CD4-positive, alpha-beta T cell treated with Interleukin-6 at 100 ng/mL for 8 hours (primary cell): ENCODE measurements around the gene TMCC2.
"Not testable (repeated sequence)": the region's sequence is repeated elsewhere in the genome, so short reads cannot be mapped to it uniquely, and the experiment has no call there.

Experiments
- DNase-seq: peaks from one replicate; pipeline ENCODE4 v3.0.0-alpha.2; 2020; ENCODE audit warnings: mixed read lengths, low spot score

The TMCC2 gene

DNA sequence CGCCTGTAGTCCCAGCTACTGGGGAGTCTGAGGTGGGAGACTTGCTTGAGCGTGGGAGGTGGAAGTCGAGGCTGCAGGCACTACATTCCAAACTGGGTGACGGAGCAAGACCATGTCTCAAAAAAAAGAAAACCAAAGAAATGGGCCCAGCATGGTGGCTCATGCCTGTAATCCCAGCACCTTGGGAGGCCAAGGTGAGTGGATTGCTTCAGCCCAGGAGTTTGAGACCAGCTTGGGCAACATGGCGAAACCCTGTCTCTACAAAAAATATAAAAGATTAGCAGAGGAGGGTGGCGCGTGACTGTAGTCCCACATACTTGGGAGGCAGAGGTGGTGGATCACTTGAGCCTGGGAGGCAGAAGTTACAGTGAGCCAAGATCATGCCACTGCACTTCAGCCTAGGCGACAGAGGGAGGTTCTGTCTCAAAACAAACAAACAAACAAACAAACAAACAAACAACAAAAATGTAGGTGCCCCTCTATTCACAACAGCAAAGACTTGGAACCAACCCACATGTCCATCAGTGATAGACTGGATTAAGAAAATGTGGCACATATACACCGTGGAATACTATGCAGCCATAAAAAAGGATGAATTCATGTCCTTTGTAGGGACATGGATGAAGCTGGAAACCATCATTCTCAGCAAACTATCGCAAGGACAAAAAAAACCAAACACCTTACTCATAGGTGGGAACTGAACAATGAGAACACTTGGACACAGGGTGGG, 53.1 kb downstream of the TMCC2 start:
- not testable (repeated sequence) for DNase-seq

DNA sequence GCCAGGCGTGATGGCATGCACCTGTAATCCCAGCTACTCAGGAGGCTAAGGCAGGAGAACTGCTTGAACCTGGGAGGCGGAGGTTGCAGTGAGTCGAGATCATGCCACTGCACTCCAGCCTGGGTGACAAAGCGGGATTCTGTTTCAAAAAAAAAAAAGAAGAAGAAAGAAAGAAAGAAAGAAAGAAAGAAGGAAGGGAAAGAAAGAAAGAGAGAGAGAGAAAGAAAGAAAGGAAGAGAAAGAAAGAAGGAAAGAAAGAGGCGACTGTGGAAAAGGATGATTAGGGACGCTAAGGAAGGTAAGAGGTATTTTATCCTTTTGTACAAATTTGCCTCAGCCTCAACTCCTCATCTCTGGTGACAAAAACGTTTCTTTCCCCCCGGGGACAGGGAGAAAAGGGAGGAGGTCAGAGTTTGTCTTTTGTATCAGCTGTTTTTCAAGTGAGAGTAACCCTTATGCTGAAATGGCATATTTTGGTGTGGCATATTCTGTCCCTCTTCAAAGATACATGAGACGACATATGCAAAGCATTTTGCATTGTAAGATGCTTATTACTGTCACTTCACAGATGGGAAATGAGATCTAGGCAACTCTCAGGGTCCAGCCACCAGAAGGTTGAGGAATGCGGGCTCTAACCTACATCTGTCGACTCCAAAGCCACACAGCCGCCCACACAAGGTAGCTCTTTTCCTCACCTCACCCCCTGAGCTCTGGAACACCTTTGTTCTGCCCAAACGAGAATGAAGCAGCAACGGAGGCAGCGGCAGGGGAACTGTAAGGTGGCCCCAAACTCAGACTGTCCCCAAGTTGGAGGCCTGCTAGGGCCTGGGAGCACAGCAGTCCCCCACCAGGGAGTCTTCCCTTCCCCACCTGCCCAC, 55.8 kb downstream of the TMCC2 start:
- DNase-seq = no peak

DNA sequence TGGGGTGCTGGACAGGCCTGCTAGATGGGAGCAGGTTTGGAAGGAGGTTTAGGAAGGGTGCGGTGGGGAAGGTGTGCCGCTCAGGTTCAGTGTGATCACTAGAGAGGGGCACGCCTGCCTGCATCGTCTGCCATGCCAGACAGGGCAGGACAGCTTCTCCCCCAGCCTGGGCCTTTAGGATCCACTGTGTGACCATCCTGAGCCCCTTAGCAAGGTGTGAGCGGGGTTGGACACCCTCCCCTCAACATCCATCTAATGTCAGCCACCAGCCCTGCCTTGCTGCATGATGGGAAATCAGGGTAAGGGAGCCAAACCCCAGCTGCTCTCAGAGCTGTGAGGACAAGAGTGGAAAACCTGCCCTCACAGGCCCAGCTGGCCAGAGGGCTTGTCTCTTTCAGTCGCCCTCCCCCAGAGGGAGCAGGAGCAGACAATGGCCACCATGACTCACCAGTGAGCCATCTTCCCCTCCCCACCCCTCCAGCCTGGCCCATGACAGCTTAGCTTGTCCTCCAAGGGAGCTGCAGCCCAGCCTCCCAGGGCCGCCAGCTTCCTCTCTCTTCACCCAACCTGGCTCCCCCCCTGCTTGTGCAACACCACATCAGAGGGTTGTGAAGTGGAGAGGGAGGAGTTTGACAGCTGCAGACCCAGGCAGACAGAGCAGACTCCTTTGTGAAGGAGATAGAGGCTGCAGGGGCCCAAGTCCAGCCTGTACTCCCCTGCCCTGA, 56.8 kb downstream of the TMCC2 start:
- DNase-seq = peak; percentile 96

DNA sequence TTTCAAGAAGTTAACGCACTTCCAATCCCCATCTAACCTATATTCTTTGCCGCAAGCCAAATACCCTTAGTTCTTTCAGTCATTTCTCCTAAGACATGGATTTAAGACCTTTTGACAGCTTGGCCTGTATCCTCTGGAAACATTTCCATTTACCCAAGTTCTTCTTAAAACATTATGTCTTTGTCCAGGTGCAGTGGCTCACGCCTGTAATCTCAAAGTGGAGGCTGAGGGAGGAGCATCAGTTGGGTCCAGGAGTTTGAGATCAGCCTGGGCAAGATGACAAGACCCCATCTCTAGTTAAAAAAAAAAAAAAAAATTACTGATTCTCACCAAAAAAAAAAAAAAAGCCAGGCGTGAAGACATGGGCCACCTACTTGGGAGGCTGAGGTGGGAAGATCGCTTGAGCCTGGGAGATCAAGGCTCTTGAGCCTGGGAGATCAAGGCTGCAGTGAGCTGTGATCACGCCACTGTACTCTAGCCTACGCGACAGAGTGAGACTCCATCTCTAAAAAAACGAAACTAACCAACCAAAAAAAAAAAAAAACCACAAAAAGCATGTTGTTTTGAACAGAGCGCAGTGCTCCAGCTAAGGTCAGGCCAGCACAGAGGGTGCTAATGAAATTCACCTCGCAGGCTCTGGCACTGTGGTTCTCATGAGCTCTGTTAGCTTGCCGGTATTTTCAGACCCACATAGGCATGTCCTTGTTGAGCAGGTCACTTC, 57.8 kb downstream of the TMCC2 start:
- peak; percentile 73 for DNase-seq

DNA sequence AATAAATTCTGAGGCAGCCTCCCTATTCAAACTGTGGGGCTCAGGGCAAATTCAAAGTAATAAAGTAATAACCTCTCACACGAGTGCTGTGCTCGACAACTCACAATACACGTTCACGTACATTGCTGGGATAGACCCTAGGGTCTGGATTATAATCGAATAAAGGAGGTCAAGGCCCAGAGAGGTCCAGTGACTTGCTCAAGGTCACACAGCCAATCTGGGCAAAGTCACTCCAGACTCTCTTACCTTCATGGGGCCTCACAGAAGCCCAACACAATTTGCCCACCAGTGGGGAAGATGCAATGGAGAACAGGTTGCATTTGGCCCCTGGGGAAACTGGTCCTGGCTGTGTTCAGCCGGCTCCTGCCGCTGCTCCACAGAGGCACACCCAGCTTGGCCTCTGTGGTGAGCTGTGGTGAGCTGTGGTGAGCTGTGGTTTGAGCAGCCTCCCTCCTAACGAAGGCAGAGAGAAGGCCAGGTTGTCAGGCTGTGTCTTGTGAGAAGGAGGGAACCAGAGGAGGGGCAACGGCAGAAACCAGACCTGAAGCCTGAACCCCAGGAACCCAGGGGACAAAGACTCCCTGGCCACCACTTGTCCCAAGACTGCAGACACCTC, 58.7 kb downstream of the TMCC2 start:
- peak; percentile 69 for DNase-seq

DNA sequence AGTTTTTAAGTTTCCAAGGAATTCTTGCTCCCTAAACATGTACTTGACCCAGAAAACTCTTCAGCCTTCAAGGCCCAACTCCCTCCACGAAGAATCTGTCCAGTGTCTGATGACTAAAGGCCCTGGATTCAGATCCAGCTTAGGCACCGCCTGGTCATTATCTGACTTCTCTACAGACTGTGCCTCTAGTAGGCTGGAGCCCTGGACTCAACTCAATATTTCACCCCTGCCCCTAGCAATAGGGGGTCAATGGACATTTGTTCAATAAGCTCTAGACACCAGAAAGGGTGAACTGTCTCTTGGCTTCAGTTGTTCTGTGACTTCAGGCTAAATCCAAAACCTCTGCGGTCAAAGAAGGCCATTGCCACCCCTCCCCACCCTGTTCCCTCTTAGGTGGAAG, 59.3 kb downstream of the TMCC2 start:
- no peak for DNase-seq

DNA sequence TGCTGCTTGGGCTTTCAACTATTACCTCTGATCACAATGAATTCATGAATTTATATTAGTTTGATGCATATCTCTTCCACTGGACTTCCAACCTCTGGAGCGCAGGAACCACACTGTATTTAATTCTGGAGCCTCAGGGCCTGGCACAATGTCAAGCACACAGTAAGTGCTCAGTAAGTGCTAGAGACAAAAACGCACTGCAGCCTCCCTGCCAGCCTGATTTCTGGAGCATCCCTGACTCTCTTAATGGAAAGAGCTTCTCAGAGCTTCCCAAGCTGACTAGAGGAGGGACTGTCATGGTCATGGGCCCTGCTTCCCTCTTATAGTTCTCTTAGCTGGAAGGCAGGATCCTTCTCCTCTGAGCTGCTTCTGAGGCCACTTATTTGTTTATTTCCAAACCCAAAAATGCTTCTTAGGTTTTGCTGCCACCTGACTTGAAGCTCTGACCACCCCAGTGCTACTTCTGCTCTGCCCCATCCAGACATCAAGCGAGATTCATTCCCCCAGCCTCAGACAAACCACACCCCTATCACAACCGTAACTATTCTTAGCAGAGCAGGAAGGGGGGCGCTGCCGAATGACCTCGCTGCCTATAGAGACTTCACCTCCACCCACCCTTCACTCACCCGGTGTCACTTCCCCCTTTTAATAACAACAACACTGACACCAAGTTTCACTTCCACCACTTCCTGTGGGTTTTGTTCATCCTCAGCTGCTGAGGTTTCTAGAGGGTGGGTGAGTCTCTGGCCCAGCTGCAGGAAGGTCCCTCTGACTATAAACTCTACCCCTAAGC, 60.2 kb downstream of the TMCC2 start:
- peak; percentile 91 for DNase-seq

DNA sequence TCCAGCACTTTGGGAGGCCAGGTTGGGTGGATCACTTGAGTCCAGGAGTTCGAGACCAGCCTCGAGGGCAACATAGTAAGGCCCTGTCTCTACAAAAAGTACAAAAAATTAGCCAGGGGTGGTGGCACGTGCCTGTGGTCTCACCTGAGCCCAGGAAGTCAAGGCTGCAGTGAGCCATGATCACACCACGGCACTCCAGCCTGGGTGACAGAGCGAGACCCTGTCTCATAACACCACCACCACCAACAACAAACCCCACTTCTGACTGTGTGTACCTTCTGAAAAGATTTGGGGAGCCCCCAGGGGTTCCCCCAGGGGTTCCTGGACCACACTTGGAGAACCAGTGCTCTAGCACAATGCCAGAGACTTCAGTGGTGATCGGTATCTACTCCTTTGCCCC, 63.9 kb downstream of the TMCC2 start:
- DNase-seq = no peak

DNA sequence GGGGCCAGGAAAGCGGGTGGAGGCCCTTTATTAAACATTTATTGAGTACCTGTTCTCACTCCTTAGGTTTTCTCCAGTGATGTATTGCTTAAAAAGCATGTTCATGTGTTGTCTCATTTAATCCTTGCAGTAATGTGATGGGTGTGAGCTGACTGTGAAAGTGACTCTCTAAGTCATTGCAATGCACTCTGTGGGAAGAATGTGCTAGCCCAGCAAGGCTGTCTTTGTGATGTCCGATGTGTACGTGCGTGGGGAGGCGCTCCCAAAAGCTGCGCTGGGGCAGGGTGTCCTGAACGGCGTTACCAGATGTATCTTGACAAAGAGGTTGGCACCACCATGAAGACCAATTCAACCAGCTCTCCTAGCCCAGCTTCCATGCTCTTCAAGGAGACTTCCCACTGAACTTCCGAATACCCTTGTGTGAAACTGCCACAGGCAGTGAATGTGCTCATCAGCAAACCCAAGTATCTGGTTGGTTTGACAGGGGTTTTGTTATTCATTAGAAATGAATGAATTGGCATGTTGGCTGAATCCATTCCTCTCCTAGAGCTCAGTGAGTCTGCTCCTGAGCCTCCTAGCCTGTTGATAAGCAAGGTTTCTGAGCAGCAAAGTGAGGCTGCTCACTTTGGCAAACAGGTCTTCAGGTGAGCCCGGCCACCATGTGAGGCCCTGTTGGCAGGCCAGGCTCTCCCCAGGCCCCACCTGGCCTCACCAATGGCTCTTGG, 65.8 kb downstream of the TMCC2 start:
- no peak for DNase-seq

DNA sequence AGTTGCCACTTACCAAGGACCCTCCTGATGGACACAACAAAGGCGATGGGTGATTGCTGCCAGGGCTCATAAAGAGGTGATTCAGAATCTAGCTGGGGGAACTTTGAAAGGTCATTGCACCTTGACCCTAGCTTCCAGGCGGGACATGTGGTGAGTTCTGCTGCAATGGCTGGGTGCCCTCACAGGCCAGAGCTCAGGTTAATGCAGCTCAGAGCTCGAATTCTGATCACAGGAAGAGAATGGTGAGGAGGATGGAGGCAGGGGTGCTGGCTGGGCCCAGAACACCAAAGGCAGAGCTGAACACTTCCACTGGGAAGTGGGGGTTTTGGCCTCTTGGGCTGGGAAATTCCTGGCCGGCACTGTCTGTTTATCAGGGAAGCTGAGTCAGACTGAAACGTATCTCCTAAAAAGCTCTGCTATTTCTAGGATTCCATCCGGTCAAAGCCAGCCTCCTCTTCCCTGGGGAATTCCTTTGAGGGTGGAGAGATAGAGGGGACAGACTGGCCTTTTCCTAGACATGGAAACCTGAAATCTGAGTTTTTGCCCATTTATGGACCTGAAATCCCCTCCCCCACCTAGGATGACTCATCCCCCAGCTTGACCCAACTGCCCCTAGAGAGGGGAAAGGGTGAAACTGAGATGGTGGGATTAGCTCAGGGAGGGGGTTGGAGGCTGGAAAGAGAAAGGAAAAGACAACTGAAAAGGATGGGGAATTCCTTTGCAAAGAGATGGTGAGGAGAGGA, 66.6 kb downstream of the TMCC2 start:
- no peak for DNase-seq

DNA sequence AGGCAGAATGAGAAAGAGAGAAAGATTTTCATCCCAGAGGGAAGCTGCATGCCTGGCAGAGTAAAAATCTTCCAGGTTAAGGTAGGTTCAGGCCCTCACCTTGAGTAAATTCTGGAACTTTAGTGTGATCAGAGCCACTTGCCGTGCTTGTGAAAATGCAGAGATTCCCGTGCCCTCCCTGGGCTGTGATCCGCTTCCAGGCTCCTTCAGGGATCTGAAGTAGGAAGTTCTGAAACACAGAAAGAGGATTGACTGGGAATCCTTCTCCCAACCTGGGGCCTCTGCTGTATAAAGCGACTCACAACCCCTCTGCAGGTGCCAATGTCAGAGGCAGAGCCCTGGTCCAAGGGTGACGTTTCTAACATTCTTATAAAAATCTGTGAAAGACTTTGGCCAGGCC, 67.2 kb downstream of the TMCC2 start:
- DNase-seq = no peak

DNA sequence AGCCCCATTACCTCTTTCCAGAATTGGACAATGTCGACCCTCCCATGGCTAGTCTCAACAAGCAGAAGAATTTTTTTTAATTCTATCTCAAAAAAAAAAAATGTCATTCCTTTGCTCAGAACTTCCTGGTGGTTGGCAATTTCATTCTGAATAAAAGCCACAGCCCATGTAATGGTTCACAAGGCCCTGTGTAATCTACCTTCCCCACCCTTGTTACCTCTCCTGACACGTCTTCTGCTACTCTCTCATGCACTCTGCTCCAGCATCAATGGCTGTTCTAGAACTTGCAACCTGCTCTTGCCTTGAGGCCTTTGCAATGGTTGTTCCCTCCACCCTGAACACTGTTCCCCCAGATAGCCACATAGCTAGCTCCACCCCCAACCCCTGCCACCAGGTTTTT, 68.4 kb downstream of the TMCC2 start:
- DNase-seq = no peak

DNA sequence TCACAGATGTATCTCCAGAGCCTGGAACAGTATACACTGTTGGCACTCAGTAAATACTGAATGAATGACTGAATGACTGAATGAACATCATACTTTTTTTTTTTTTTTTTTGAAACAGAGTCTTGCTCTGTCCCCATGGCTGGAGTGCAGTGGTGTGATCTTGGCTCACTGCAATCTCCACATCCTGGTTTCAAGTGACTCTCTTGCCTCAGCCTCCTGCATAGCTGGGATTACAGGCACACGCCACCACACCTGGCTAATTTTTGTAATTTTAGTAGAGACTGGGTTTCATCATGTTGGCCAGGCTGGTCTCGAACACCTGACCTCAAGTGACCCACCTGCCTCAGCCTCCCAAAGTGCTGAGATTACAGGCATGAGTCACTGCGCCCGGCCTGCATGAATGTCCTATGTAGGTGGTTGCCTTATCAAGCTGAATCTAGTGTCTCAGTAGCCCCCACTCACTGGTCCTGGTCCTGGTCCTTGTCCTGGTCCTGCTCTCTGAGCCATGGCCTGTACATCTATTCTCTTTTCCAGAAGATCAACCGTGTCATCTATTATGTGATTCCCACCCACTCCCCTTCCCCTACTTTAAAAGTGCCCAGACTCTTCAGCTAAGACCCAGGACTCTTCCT, 69.9 kb downstream of the TMCC2 start:
- DNase-seq = not testable (repeated sequence)

DNA sequence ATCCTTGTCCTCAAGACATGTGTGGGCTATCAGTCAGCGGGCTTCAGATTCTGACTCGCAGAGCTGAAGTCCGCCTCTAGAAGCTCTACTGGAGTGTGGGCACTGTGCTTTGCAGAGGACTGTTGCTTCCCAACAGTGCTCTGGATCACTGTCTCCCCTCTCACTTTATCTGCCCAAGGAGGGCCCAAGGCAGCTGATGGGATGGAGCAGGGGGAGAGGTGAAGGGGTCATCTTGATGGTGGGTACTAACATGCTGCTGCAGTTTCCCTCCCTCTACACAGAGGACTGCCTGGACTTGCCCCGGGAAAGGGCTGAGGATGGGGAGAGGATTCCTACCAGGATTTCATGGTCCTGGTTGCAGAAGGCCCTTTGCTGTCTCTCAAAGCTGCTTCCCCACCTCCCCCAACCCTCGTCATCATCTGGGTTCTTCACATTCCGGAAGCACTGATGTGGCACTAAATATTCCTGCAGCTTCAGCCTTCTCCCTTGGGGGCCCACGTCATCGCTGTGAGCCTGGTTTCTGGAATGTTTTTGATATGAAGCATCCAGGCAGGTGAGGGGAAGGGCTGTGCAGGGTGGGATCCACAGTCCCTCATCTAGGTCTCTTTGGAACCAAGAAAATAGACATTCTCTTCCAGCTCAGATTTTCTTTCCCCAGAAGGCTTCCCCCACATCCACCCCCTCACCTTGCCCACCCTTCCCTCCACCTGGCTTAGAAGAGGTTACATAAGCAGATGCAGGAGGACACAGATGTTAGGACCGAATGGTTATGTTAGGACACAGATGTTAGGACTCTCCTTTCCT, 70.6 kb downstream of the TMCC2 start:
- no peak for DNase-seq

DNA sequence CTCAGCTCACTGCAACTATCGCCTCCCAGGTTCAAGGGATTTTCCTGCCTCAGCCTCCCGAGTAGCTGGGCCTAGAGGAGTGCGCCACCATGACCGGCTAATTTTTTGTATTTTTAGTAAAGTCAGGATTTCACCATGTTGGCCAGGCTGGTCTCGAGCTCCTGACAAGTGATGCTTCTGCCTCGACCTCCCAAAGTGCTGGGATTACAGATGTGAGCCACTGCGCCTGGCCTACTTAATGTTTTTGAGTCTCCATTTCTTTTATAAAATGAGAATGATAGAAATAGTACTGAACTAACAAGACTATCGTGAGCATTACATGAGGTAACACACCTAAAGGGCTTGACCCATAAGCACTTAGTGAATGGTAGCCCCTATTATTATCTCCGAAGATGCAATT, 72.4 kb downstream of the TMCC2 start:
- no peak for DNase-seq

DNA sequence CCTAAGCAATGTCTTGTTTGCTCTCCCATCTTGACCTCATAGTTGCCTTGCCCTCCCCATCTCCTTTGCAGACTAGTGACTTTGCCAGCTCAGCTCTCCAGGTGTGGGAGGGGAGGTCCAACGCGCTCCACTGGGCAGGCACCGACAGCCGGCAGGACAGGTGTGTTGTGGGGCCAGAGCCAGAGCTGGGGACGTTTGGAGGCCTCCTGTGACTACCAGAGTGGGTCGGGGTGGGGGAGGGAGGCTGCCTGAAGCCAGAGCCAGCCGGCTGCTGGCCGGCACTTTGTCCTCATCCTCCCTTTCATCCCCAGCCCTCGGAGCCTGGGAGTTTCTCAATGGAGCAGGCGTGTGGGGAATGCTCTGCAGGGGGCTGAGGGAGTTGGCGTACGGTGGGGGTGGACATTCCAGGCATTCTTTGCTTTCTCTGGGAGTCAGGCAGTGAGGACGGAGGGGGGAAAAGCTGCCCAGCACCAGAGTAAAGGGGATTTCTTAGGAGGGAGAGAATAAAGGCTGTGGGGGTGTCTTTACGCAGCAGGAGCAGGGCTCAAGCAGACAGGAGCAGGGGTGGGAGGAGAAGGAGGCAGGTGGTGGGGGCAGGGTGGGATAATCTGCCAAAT, 73.6 kb downstream of the TMCC2 start:
- no peak for DNase-seq

DNA sequence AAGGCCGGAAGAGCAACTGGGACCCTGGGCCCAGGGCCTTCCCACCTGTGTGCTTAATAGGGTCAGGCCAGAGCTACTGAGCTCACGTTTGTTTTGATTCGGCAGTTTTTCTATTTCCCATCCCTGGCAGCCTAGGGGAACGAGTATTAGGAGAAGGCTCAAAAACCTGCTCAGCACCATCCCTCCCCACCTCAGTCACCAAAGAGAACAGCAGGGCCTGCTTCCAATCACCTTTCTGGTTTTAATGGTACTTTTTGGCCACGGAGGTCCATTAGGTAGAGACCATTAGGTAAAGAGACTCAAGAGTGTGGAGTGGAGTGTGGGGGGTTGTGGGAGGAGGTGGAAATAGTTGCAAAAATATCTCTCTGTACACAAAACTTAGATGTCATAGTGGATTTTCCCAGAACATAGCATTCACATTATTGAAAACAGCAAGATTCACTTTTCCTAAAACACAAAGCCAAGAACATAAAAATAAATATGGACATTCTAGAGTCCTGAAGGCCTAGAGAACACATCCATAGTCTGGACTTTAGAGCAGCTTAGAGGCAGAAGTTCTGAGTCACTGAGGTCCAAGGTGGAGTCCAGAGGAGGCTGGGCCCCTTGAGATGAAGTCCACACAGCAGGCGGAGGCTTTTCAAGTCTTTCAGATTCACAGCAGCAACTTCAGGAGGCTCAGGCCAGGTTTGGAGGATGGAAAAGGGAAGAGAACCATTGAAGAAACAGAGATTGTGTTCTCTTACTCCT, 74.3 kb downstream of the TMCC2 start:
- no peak for DNase-seq
